Measurements from ENCODE around the gene PLXNA4.
A peak's percentile ranks its signal among the peaks of the same experiment; 100 is the strongest.

Gene PLXNA4

DNA sequence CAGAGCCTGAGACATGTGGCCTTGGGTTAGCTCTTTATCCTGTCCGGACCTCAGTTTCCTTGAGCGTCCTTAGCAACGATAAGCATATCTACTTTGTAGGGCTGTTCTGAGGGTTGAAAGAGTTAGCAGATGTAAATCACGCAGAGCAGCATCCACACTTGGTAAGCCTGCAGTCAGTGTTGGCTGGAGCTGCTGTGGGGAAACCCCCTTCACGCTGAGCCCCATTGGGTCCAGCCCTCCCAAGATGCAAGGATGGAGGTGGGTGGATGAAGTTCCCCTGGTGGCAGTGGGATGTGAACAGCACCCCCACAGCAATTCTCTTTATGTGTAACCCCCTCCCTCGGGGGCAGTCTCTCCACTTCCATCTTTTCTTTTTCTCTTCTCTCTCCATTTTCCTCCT is 109.9 kb downstream of the PLXNA4 start:
- no peak for DNase-seq

- no peak for DNase-seq
These were observed 110.8 kb downstream of the PLXNA4 start for GRCh38 chr7:132465516-132465915.

DNA sequence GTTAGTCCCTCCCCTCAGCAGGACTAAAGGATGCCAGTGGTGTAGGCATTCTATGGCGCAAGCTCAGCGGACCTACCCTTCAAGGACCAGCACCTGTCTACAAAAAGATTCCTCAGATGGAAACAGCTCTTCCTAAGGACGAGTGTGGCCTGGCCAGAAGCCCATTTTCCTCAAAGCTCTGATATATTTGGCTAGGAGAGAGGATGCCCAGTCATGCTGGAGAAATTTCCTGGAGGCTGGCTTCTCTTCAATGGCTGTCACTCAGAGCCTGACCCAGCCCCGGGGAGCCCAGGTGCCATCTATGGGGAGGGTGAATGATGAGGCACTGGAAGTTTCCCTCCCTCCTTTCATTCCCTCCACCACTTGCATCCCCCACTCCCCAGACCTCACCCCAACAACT is 111.5 kb downstream of the PLXNA4 start:
- DNase-seq = no peak

- no peak for DNase-seq
These were observed 112.3 kb downstream of the PLXNA4 start for GRCh38 chr7:132463922-132464321.

DNA sequence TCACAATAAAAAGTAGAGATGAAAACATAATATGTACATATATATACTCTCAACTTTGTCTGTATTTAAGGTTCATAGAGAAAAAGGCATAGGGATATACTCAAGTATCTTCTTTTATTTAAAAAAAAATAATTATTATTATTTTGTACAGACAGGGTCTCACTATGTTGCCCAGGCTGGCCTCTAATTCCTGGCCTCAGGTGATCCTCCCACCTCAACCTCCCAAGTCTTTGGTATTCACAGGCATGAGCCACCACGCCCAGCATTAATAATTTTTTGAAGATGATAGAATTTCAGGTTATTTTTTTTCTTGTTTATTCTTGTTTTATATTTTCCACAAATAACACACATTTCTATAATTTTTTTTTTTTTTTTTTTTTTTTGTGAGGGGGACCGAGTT is 113.8 kb downstream of the PLXNA4 start:
- no peak for DNase-seq

- no peak for DNase-seq
These were observed 115.2 kb downstream of the PLXNA4 start for GRCh38 chr7:132461032-132461592.

GRCh38 chr7:132458729-132459128 is 117.5 kb downstream of the PLXNA4 start:
- DNase-seq = no peak

- no peak for DNase-seq
These were observed 118.6 kb downstream of the PLXNA4 start for GRCh38 chr7:132457658-132458057.

DNA sequence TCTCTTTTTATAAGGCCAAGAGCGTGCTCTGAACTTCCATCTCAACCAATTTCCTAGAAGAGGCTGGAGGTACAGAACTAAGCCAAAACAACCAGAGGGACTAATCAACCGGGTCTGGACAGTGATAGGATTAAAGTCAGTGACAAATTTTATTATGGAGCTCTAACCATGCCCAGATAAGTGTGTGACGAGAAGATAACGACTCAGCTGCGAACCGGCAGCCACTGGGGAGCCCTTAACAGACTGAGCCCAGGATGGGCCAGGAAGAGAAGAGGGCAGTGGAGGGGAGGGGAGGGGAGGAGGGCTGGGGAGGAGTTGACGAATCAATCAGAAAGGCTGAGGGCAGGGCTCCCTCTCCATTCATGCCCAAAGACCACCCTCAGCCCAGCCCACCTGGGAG is 119.9 kb downstream of the PLXNA4 start:
- no peak for DNase-seq

DNA sequence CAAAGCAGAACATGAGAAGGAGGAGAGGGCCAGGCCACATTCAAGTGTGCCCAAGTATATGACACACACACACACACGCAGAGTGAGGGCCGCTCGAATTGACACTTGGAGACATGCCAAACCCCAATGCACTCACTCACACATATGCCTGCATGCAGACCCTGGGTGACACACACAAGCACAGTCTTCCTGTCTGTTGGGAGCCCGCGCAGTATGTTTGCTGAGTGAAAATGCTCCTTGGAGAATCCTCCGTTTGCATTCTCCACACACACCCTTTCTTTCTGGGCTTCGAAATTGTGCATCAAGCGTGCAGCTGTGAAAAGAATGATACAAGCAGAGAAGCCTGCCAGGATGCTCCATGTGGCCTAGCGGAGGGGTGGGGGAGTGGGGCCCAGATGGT is 120.9 kb downstream of the PLXNA4 start:
- DNase-seq = no peak

DNA sequence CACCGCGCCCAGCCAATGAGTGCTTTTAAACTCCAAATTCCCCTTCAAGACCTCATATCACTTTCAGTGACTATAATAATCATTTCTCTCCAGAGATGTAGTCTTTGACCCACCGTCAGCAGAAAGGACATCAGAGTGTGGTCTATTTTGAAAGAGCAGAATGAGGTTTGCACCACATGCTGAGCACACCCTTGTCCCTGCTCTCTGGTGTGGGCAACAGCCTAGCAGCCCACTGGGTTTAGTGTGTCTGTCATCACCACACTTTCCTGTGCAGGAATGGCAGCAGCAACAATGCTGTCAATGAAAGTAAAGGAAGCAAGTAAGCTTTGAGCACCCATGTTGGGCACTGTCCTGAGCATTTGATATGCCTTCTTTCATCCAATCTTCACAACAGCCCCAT is 122.4 kb downstream of the PLXNA4 start:
- DNase-seq = no peak

GRCh38 chr7:132451161-132451560 is 125.1 kb downstream of the PLXNA4 start:
- DNase-seq = no peak

DNA sequence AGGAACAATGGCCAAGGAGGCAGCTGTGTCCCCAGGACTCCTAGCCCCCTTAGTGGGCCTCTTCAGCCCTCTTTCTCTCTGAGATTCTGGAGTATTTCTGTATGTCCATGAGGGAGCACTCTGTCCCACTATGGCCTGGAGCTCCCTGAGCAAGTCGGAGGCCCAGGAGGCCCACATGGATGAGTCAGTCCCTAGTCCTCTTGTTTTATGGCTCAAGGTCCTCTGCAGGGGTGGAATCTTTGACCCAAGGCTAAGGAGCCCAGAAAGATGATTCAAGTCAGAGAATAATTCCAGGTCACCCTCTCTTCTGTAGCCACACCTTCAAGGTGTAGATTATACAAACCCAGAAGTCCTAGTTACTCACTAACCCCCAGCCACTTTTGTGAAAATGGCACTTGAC is 125.6 kb downstream of the PLXNA4 start:
- no peak for DNase-seq

DNA sequence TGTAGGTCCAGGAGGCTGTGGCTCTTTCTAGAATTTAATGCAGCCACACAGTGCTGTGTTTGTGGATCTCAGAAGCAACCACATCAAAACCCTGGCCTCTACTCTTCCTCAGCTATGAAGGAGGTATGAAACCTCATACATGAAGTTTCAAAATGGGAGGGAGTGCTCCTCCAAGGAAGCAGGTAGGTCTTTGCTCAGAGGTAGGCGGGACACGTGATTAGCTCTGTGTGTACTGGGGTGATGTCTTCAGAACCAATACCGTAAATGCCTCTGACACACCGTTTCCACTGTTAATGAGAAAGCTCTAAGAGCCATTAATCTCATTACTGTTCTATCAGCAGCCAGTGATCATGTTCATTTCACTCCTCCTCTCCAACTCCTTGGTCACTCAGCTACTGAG is 126.1 kb downstream of the PLXNA4 start:
- no peak for DNase-seq

GRCh38 chr7:132446666-132447278 is 129.5 kb downstream of the PLXNA4 start:
- DNase-seq = no peak

DNA sequence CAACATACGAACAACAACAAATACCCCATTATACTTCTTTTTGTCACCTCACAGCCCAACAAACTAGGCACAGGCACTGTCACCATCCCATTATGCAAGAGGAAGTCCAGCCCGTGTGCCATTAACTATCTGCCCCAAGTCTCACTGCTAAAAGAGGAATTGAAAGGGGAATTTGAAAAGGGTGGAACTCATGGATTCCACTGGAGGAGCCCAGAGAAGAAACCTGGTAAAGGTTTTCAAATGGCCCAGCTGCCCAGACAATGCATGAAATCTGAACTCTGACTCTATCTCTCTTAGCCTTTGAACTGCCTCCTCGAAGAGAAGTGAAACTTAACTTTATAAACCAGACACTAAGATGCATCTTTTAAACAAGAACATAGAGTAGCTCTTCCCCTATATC is 130.0 kb downstream of the PLXNA4 start:
- DNase-seq = no peak

DNA sequence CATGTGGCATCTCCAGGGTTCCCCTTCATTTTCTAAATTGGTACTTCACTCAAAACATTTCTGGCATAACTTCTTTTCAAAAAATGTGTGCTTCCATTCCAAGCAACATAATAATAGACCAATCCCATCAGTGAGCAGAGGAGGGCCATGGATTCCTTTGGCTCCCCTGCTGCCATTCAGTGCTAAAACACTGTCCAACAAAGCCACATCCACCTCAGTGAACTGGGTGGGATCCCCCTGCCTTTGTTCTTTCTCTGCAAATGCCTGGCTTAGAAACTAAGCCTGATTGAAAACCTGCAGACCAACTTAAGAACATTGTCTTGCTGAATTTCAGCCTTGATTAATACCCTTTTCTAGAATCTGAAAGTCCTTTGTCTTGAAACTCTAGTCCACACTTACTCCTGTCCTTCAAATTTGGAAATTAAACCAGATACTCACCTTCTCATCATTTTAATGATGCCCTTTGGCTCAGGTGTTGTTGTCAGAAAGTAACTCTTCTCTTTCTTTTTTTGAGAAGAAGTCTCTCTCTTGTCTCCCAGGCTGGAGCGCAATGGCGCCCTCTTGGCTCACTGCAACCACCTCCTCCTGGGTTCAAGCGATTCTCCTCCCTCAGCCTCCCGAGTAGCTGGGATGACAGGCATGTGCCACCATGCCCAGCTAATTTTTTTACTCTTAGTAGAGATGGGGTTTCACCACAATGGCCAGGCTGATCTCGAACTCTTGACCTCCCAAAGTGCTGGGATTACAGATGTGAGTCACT is 132.3 kb downstream of the PLXNA4 start:
- DNase-seq = no peak

DNA sequence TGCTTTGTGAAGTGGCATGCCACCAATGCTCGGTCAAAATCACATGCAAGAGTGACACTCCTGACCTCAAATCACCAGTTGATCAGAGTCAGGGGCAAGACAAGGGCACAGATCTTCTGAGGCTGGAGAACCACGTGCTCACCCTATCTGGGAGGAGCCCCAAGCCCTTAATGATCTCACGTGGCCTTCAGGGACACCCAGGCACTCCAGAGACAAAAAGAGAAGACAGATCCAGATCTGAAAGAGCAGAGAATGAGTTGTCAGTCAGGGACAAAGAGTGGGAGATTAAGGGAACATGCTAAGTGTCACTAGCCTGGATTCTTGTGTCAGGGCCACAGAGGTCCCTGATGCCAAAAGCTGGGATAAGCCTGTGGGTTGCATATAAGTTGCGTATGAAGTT is 134.3 kb downstream of the PLXNA4 start:
- no peak for DNase-seq

DNA sequence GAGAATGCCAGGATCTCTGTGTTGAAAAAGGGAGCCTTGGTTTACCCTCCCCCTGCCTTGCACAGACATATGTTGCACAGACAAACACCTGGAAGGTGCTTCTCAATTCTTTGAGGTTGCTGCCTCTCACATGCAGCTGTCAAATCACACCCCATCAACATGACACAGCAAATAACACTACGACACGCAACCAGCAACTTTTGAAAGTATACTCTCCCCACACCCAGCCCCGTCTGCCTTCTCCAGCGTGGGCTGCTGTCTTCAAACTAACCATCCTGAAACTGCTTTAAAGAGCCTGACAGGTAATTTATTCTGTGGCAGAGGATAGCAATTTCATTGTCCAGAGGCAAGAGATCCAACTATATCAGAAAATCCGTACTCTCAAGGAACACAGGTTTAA is 136.1 kb downstream of the PLXNA4 start:
- DNase-seq = no peak

- no peak for DNase-seq
These were observed 137.3 kb downstream of the PLXNA4 start for GRCh38 chr7:132438926-132439325.

DNA sequence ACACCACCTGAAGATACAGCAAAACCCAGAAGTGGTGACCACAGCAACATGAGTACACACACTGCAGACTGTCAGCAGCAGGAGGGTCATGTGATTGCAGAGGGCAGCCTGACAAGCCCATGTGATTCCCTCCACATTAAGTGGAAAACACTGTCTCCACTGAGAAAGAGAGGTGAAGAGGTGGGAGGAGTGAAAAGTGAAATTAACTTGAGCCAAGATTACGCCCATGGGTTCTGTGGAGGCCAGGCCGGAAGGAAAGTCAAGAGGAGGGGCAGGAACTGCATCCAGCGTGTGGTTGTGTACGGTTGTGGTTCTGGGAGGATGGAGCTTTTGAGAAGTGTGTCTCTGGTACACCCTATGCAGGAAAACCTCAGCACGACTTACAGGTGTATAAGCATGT is 138.5 kb downstream of the PLXNA4 start:
- DNase-seq = peak in 1 of 2 donors; percentile 10

- no peak for DNase-seq
These were observed 140.1 kb downstream of the PLXNA4 start for GRCh38 chr7:132436121-132436520.

GRCh38 chr7:132435016-132435990 is 141.0 kb downstream of the PLXNA4 start:
- DNase-seq = no peak

All from bone marrow (tissue), 2 donors.